HG03095 (cell line): ENCODE results near the gene ZMYND8.
"Not testable (repeated sequence)": the region's sequence is repeated elsewhere in the genome, so short reads cannot be mapped to it uniquely, and the experiment has no call there.

Experiments
- ATAC-seq: cut with Tn5 transposase; IDR thresholded peaks from one replicate; pipeline ENCODE4 v1.9.1; 2021; ENCODE audit warnings: moderate library complexity; ENCODE audit not compliant: unreplicated experiment

The ZMYND8 gene

GRCh38 chr20:47252879-47253307 lies 103.6 kb downstream of the ZMYND8 start:
- ATAC-seq = no peak

GRCh38 chr20:47251154-47252020 lies 105.1 kb downstream of the ZMYND8 start:
- ATAC-seq = no peak

- no peak for ATAC-seq
Observed at GRCh38 chr20:47250360-47250759, 106.1 kb downstream of the ZMYND8 start.

- no peak for ATAC-seq
Observed at GRCh38 chr20:47249913-47250312, 106.6 kb downstream of the ZMYND8 start.

- no peak for ATAC-seq
Observed at GRCh38 chr20:47248448-47248966, 108.0 kb downstream of the ZMYND8 start.

GRCh38 chr20:47247972-47248371 lies 108.5 kb downstream of the ZMYND8 start:
- no peak for ATAC-seq

- ATAC-seq = no peak
Observed at GRCh38 chr20:47246061-47246777, 110.3 kb downstream of the ZMYND8 start.

GRCh38 chr20:47245166-47245565 lies 111.3 kb downstream of the ZMYND8 start:
- ATAC-seq = not testable (repeated sequence)

- no peak for ATAC-seq
Observed at GRCh38 chr20:47244451-47244850, 112.0 kb downstream of the ZMYND8 start.

GRCh38 chr20:47243532-47244305 lies 112.8 kb downstream of the ZMYND8 start:
- no peak for ATAC-seq

GRCh38 chr20:47243003-47243402 lies 113.5 kb downstream of the ZMYND8 start:
- no peak for ATAC-seq

- no peak for ATAC-seq
Observed at GRCh38 chr20:47241345-47241781, 115.1 kb downstream of the ZMYND8 start.

- ATAC-seq = not testable (repeated sequence)
Observed at GRCh38 chr20:47240096-47240495, 116.4 kb downstream of the ZMYND8 start.

- ATAC-seq = no peak
Observed at GRCh38 chr20:47239719-47240067, 116.8 kb downstream of the ZMYND8 start.

GRCh38 chr20:47238780-47239718 lies 117.5 kb downstream of the ZMYND8 start:
- no peak for ATAC-seq

GRCh38 chr20:47237715-47238114 lies 118.8 kb downstream of the ZMYND8 start:
- ATAC-seq = no peak

GRCh38 chr20:47236639-47236900 lies 119.9 kb downstream of the ZMYND8 start:
- no peak for ATAC-seq

- no peak for ATAC-seq
Observed at GRCh38 chr20:47235853-47236638, 120.5 kb downstream of the ZMYND8 start.

GRCh38 chr20:47235111-47235510 lies 121.4 kb downstream of the ZMYND8 start:
- ATAC-seq = no peak
